ENCODE measurements around the gene SLC6A19.

DNA sequence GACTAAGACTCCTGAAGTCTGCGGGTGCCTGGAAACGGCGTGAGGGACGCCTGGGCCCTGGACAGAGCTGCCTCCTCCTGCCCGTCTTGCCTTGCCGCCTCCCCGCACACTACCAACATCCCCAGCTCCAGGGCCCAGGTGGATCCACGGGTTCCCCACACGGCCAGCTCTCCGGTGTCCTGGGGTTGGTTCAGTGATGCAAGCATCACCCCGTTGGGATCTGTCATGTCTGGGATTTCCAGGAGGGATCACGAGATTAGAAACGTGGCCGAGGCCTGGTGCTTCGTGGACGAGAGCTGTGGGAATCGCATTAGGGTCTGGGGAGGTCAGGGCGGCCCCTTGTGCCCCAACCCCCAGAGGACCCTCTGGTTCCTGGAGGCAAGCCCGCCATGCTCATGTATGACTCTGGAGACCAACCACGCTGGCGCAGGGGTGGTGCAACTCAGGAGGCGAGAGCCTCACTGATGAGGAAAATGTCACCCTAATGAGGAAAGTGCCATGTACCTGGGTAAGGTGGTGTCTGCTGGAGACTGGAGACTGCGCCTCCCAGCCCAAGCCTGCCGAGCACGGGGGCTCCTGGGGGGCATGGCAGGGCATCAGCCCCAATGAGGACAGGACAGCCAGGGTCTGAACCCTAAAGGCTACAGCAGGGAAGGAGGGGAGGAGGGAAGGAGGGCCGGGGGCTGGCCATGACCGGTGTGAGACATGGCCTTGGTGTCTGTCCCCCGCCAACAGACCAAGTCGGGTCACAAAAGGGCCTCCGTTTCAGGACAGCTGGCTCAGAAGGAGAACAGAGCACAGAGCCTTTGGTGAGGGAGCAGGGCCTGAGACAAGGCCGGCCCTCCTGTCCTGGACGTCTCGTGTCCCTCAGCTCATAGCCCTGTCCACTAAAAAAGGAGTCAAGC, 31.9 kb upstream of the SLC6A19 start:
- TF ChIP-seq, protein P1, sequence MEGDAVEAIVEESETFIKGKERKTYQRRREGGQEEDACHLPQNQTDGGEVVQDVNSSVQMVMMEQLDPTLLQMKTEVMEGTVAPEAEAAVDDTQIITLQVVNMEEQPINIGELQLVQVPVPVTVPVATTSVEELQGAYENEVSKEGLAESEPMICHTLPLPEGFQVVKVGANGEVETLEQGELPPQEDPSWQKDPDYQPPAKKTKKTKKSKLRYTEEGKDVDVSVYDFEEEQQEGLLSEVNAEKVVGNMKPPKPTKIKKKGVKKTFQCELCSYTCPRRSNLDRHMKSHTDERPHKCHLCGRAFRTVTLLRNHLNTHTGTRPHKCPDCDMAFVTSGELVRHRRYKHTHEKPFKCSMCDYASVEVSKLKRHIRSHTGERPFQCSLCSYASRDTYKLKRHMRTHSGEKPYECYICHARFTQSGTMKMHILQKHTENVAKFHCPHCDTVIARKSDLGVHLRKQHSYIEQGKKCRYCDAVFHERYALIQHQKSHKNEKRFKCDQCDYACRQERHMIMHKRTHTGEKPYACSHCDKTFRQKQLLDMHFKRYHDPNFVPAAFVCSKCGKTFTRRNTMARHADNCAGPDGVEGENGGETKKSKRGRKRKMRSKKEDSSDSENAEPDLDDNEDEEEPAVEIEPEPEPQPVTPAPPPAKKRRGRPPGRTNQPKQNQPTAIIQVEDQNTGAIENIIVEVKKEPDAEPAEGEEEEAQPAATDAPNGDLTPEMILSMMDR (IDR thresholded peaks at IDR 0.05; ENCODE audit: low read depth, low read length, missing input control), result no peak
- TF ChIP-seq RXRA (IDR thresholded peaks at IDR 0.05), result no peak
- no peak for TF ChIP-seq MAX (IDR thresholded peaks at IDR 0.05)
- TF ChIP-seq GABPA (IDR thresholded peaks at IDR 0.05 in 1 of 2, conservative IDR thresholded peaks at IDR 0.05 in 1 of 2), result no peak
- no peak for TF ChIP-seq TAF1 (conservative IDR thresholded peaks at IDR 0.05)
- TF ChIP-seq RAD21 (IDR thresholded peaks at IDR 0.05), result no peak
- TF ChIP-seq REST (IDR thresholded peaks at IDR 0.05), result no peak
- TF ChIP-seq ZBTB33 (IDR thresholded peaks at IDR 0.05), result no peak
- TF ChIP-seq YY1 (IDR thresholded peaks at IDR 0.05), result no peak
- no peak for TF ChIP-seq HNF4G (IDR thresholded peaks at IDR 0.05)
- TF ChIP-seq, protein P2, sequence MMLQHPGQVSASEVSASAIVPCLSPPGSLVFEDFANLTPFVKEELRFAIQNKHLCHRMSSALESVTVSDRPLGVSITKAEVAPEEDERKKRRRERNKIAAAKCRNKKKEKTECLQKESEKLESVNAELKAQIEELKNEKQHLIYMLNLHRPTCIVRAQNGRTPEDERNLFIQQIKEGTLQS (IDR thresholded peaks at IDR 0.05), result no peak
- no peak for TF ChIP-seq JUND (IDR thresholded peaks at IDR 0.05)
- no peak for TF ChIP-seq SP1 (IDR thresholded peaks at IDR 0.05)
